Epithelial cell of prostate (primary cell): Measurements from ENCODE around the gene CYP4F8.
"Not testable (repeated sequence)": the region's sequence is repeated elsewhere in the genome, so short reads cannot be mapped to it uniquely, and the experiment has no call there.

ENCODE experiments used
- DNase-seq: peaks from one replicate; pipeline ENCODE4 v3.0.0-alpha.2; 2011; ENCODE audit warnings: low read depth, low spot score
- H3K27ac ChIP-seq: fragments of 450-650 bp; 2 replicates; pipeline ENCODE4 v1.5.1; 2017; ENCODE audit warnings: mild to moderate bottlenecking

Gene CYP4F8

GRCh38 chr19:15641901-15642491 is 27.0 kb downstream of the CYP4F8 start:
- DNase-seq, result no peak
- no peak overlapping the region for H3K27ac ChIP-seq

- no peak for DNase-seq
- no peak overlapping the region for H3K27ac ChIP-seq
These were observed 27.8 kb downstream of the CYP4F8 start for GRCh38 chr19:15642807-15643206.

GRCh38 chr19:15643387-15643786 is 28.4 kb downstream of the CYP4F8 start:
- no peak for DNase-seq
- no peak overlapping the region for H3K27ac ChIP-seq

GRCh38 chr19:15644066-15644741 is 29.2 kb downstream of the CYP4F8 start:
- H3K27ac ChIP-seq, result no peak overlapping the region
- no peak for DNase-seq

- DNase-seq, result no peak
- H3K27ac ChIP-seq, result no peak overlapping the region
These were observed 29.8 kb downstream of the CYP4F8 start for GRCh38 chr19:15644816-15645215.

- no peak for DNase-seq
- no peak overlapping the region for H3K27ac ChIP-seq
These were observed 34.5 kb downstream of the CYP4F8 start for GRCh38 chr19:15649526-15649925.

GRCh38 chr19:15650123-15650522 is 35.1 kb downstream of the CYP4F8 start:
- not testable (repeated sequence) for H3K27ac ChIP-seq, DNase-seq

- DNase-seq, result no peak
- H3K27ac ChIP-seq, result no peak overlapping the region
These were observed 36.8 kb downstream of the CYP4F8 start for GRCh38 chr19:15651791-15652190.

- no peak overlapping the region for H3K27ac ChIP-seq
- no peak for DNase-seq
These were observed 37.7 kb downstream of the CYP4F8 start for GRCh38 chr19:15652559-15653278.

- no peak for DNase-seq
- no peak overlapping the region for H3K27ac ChIP-seq
These were observed 41.4 kb downstream of the CYP4F8 start for GRCh38 chr19:15656467-15656866.

- DNase-seq, result no peak
- no peak overlapping the region for H3K27ac ChIP-seq
These were observed 48.2 kb downstream of the CYP4F8 start for GRCh38 chr19:15663247-15663646.

GRCh38 chr19:15666186-15666585 is 51.2 kb downstream of the CYP4F8 start:
- no peak overlapping the region for H3K27ac ChIP-seq

GRCh38 chr19:15666883-15667282 is 51.9 kb downstream of the CYP4F8 start:
- no peak for DNase-seq
- no peak overlapping the region for H3K27ac ChIP-seq

More at GRCh38 chr19:15666186-15666585, 51.2 kb downstream of the CYP4F8 start:
- no peak for DNase-seq

- DNase-seq, result no peak
- no peak overlapping the region for H3K27ac ChIP-seq
These were observed 54.4 kb downstream of the CYP4F8 start for GRCh38 chr19:15669440-15669839.

- no peak overlapping the region for H3K27ac ChIP-seq
- DNase-seq, result no peak
These were observed 54.9 kb downstream of the CYP4F8 start for GRCh38 chr19:15669891-15670290.

GRCh38 chr19:15671237-15671821 is 56.3 kb downstream of the CYP4F8 start:
- DNase-seq, result no peak
- no peak overlapping the region for H3K27ac ChIP-seq

- no peak for DNase-seq
- no peak overlapping the region for H3K27ac ChIP-seq
These were observed 57.0 kb downstream of the CYP4F8 start for GRCh38 chr19:15671891-15672579.

GRCh38 chr19:15672580-15673175 is 57.7 kb downstream of the CYP4F8 start, which contains the start of gene CYP4F12:
CYP4F12 (plus strand) TSS chr19:15673087; CDS start chr19:15673530, 443 bp downstream.
- peak; percentile 16 for DNase-seq

GRCh38 chr19:15673176-15673654 is 58.2 kb downstream of the CYP4F8 start:
- no peak for DNase-seq
- no peak overlapping the region for H3K27ac ChIP-seq

More at GRCh38 chr19:15672580-15673175, 57.7 kb downstream of the CYP4F8 start, which contains the start of gene CYP4F12:
- no peak within 1 kb of the TSS for H3K27ac ChIP-seq

- no peak overlapping the region for H3K27ac ChIP-seq
- no peak for DNase-seq
These were observed 60.5 kb downstream of the CYP4F8 start for GRCh38 chr19:15675560-15675959.
